Ovary (tissue), 9 donors: ENCODE measurements around the gene OR1D5. TPM values are rescaled to one million over a fixed set of nuclear protein-coding genes. Genes with fewer than 3 reads are reported as not detected.

Experiments
- DNase-seq, 5 donors: peaks; one replicate each; pipeline ENCODE4 v3.0.0-alpha.2; 2019 to 2020
- H3K27ac ChIP-seq, 2 donors: fragments of 200-600 bp; one replicate each; pipeline versions ENCODE4 v1.5.1 to v1.8.0; 2019 to 2022
- H3K27me3 ChIP-seq: fragments of 200-600 bp; one replicate; pipeline ENCODE4 v1.8.0; 2022
- H3K36me3 ChIP-seq: fragments of 200-600 bp; sonication (generic); one replicate; pipeline ENCODE4 v1.5.1; 2019
- H3K4me1 ChIP-seq: one replicate; pipeline ENCODE4 v1.8.1; 2013; ENCODE audit warnings: mild to moderate bottlenecking, moderate library complexity; ENCODE audit not compliant: insufficient read depth
- H3K4me3 ChIP-seq: fragments of 200-600 bp; sonication (generic); one replicate; pipeline ENCODE4 v1.5.1; 2017
- H3K9me3 ChIP-seq, 2 donors: fragments of 200-600 bp in 1 of 2; sonication (generic) in 1 of 2; one replicate each; pipeline versions ENCODE4 v1.5.1 to v1.8.1; 2013 to 2019; ENCODE audit warnings: mild to moderate bottlenecking in 1 of 2, moderate library complexity in 1 of 2
- CTCF ChIP-seq, 3 donors: fragments of 450-650 bp in 2 of 3; fragments of 200-600 bp in 1 of 3; IDR thresholded peaks; one replicate each; pipeline versions ENCODE4 v1.5.1 to v1.8.0; 2016 to 2022; ENCODE audit warnings: antibody characterized with exemption in 3 of 3, mild to moderate bottlenecking in 1 of 3
- EP300 ChIP-seq: sonication (generic); formaldehyde crosslinking; IDR thresholded peaks from one replicate; pipeline ENCODE4 v1.6.1; 2017; ENCODE audit warnings: antibody characterized with exemption
- POLR2A ChIP-seq: fragments of 450-650 bp; IDR thresholded peaks from one replicate; pipeline ENCODE4 v1.6.1; 2017; ENCODE audit warnings: antibody characterized with exemption, mild to moderate bottlenecking, moderate library complexity
- WGBS, 3 donors: extraction: QIAGEN DNeasy Blood & Tissue Kit in 1 of 3; methylation state at CpG; one replicate each; pipeline versions ENCODE4 v1.1.5 to v1.1.7; 2013 to 2017; 5-methylcytosine and 5-hydroxymethylcytosine counted together
- intact Hi-C, 4 donors: fragments of 100-400 bp; cut with DNase I; formaldehyde crosslinking; loops; one replicate each; pipeline versions ENCODE4 v1.11.0 to v1.15.1; 2022 to 2023
- polyA plus RNA-seq, 2 donors: library from polyadenylated mRNA; stranded (reverse); fragments of 200-250 nt in 1 of 2; fragments of 350-450 nt in 1 of 2; fragmentation: Illumina TruSeq in 1 of 2; extraction: RNeasy Lipid Tissue Mini Kit (QIAGEN cat#74804) in 1 of 2; gene quantifications; one replicate each; pipeline ENCODE4 v1.2.3, GENCODE V29; 2013 to 2014
- total RNA-seq, 7 donors: library from RNA; depleted of rRNA in 2 of 7; stranded (reverse); fragments of >200 nt in 2 of 7; fragmentation: NEBNext Ultra II Directional in 3 of 7; extraction: Animal tissue kit (Norgen Biotek cat#: 25700) in 3 of 7; gene quantifications; one replicate each; pipeline versions ENCODE4 v1.1.0 to v1.2.4, GENCODE V29; 2016 to 2023
- donor health status: DM: no; HTN: no; CAD: no; lungs with moderate emphysema.
- donor health status: DM: no; HTN: no; CAD: no.
- donor health status: Bipolar disorder and iron deficiency.
- donor health status: DM: yes; HTN: yes; CAD: no.
- donor health status: DM: no; HTN: no; CAD: no.
- donor health status: DM: yes; HTN: yes; CAD: no.

The OR1D5 gene
- total and polyA plus RNA-seq, 9 donors, result not detected

- TF ChIP-seq EP300 (no peak), POLR2A (no peak), CTCF (IDR thresholded peaks at IDR 0.05) (no peak)
- WGBS, 3 donors, result 78 to 85% (median 80%) methylated on average over 18 of the region's 18 CpGs
- H3K27ac ChIP-seq, result no peak overlapping the region
- peak in 2 of 5 donors; percentile 1 to 18 for DNase-seq
- no peaks in the 10 kb centered on the region for H3K9me3 ChIP-seq
- no peak overlapping the region for H3K4me3 ChIP-seq
- H3K27me3 ChIP-seq, result no peaks in the 10 kb centered on the region
- H3K36me3 ChIP-seq, result no peaks in the 10 kb centered on the region
- no peaks in the 10 kb centered on the region for H3K4me1 ChIP-seq
- intact Hi-C loops, result no loop called here
Measured at GRCh38 chr17:3027786-3028532, 35.4 kb downstream of the OR1D5 start.

- intact Hi-C loops, result no loop called here
- WGBS, 3 donors, result 76 to 81% (median 78%) methylated on average over 31 of the region's 31 CpGs
- DNase-seq, result peak in 2 of 5 donors; percentile 15 to 23
- no peak overlapping the region for H3K27ac ChIP-seq
- H3K36me3 ChIP-seq, result no peaks in the 10 kb centered on the region
- TF ChIP-seq EP300 (no peak), CTCF (IDR thresholded peaks at IDR 0.05) (no peak), POLR2A (no peak)
- no peaks in the 10 kb centered on the region for H3K4me1 ChIP-seq
- H3K27me3 ChIP-seq, result no peaks in the 10 kb centered on the region
- no peak overlapping the region for H3K4me3 ChIP-seq
- H3K9me3 ChIP-seq, result peaks cover 0 to under 1% of the 10 kb centered on the region in 2 donors
Measured at GRCh38 chr17:3026856-3027751, 36.3 kb downstream of the OR1D5 start.

GRCh38 chr17:3026125-3026855 is 37.1 kb downstream of the OR1D5 start:
- intact Hi-C loops, result no loop called here
- peak in 1 of 5 donors; percentile 19 for DNase-seq
- no peak overlapping the region for H3K27ac ChIP-seq
- 80 to 82% (median 81%) methylated on average over 26 of the region's 26 CpGs for whole genome bisulfite sequencing, 3 donors
- TF ChIP-seq CTCF (IDR thresholded peaks at IDR 0.05), result no peak
- no peak for TF ChIP-seq POLR2A
- no peak for TF ChIP-seq EP300
- no peaks in the 10 kb centered on the region for H3K36me3 ChIP-seq
- peaks cover 0 to 5% of the 10 kb centered on the region in 2 donors for H3K9me3 ChIP-seq
- H3K4me1 ChIP-seq, result no peaks in the 10 kb centered on the region
- no peaks in the 10 kb centered on the region for H3K27me3 ChIP-seq
- H3K4me3 ChIP-seq, result no peak overlapping the region
